Ramos (cell line): Measurements from ENCODE around the gene TP53I3.
"Not testable (repeated sequence)": the region's sequence is repeated elsewhere in the genome, so short reads cannot be mapped to it uniquely, and the experiment has no call there.

Experiments used
- in situ Hi-C: fragments of 300-500 bp; cut with MboI; formaldehyde crosslinking; loops from one replicate; pipeline ENCODE4 v1.14.3; 2022; ENCODE audit warnings: low sequenced_read_pairs; ENCODE audit not compliant: unreplicated experiment

The TP53I3 gene

GRCh38 chr2:24084386-24085199 lies at the start of gene TP53I3:
Gene TP53I3, minus strand, starts transcription at chr2:24084834. Its CDS starts 508 bp downstream, at chr2:24084326.
- in situ Hi-C loops = no loop called here

GRCh38 chr2:24132543-24132942 lies 47.9 kb upstream of the TP53I3 start:
- in situ Hi-C loops = no loop called here

GRCh38 chr2:24125956-24126355 lies 41.3 kb upstream of the TP53I3 start:
- in situ Hi-C loops = no loop called here

GRCh38 chr2:24123922-24124580 lies 39.4 kb upstream of the TP53I3 start:
- in situ Hi-C loops = no loop called here

GRCh38 chr2:24123195-24123921 lies 38.7 kb upstream of the TP53I3 start, which contains the start of the genes FAM228B and PFN4:
Gene FAM228B, plus strand, starts transcription at chr2:24123469. Its CDS starts 893 bp downstream, at chr2:24124362.
Gene PFN4, minus strand, starts transcription at chr2:24123334. Its CDS starts 799 bp downstream, at chr2:24122535.
- in situ Hi-C loops = no loop called here

- in situ Hi-C loops = no loop called here
Measured at GRCh38 chr2:24122366-24123194, 37.9 kb upstream of the TP53I3 start.

- in situ Hi-C loops = no loop called here
Measured at GRCh38 chr2:24121469-24121868, 36.8 kb upstream of the TP53I3 start.

GRCh38 chr2:24121066-24121465 lies 36.4 kb upstream of the TP53I3 start:
- in situ Hi-C loops = no loop called here

GRCh38 chr2:24117902-24118301 lies 33.3 kb upstream of the TP53I3 start:
- in situ Hi-C loops = no loop called here

- in situ Hi-C loops = no loop called here
Measured at GRCh38 chr2:24115057-24115456, 30.4 kb upstream of the TP53I3 start.

GRCh38 chr2:24111407-24111901 lies 26.8 kb upstream of the TP53I3 start:
- in situ Hi-C loops = no loop called here

- in situ Hi-C loops = no loop called here
Measured at GRCh38 chr2:24110660-24111303, 26.1 kb upstream of the TP53I3 start.

- in situ Hi-C loops = not testable (repeated sequence)
Measured at GRCh38 chr2:24109431-24109830, 24.8 kb upstream of the TP53I3 start.

- in situ Hi-C loops = no loop called here
Measured at GRCh38 chr2:24107336-24107735, 22.7 kb upstream of the TP53I3 start.

GRCh38 chr2:24106786-24107185 lies 22.2 kb upstream of the TP53I3 start:
- in situ Hi-C loops = no loop called here

GRCh38 chr2:24105816-24106215 lies 21.2 kb upstream of the TP53I3 start:
- in situ Hi-C loops = no loop called here

- in situ Hi-C loops = no loop called here
Measured at GRCh38 chr2:24104906-24105305, 20.3 kb upstream of the TP53I3 start.

GRCh38 chr2:24104110-24104650 lies 19.5 kb upstream of the TP53I3 start:
- in situ Hi-C loops = no loop called here

GRCh38 chr2:24102677-24103076 lies 18.0 kb upstream of the TP53I3 start:
- in situ Hi-C loops = no loop called here
